DOHH2 (cell line): ENCODE measurements around the gene CDH12.

ENCODE experiments used
- H3F3A ChIP-seq: fragments of 200-600 bp; sonication (generic), shearing (Covaris generic); 2 replicates; pipeline ENCODE4 v1.6.0; 2016; ENCODE audit warnings: antibody characterized with exemption, mild to moderate bottlenecking; ENCODE audit not compliant: control insufficient read depth, insufficient read depth
- H3K27ac ChIP-seq: fragments of 200-600 bp; sonication (generic); 2 replicates; pipeline ENCODE4 v1.5.1; 2014; ENCODE audit warnings: low read depth, mild to moderate bottlenecking, low read length, moderate library complexity
- H3K27me3 ChIP-seq: fragments of 200-600 bp; sonication (generic); 2 replicates; pipeline ENCODE4 v1.6.1; 2014; ENCODE audit warnings: mild to moderate bottlenecking, low read length, mixed read lengths; ENCODE audit not compliant: control insufficient read depth
- H3K36me3 ChIP-seq: fragments of 200-600 bp; sonication (generic); 2 replicates; pipeline ENCODE4 v1.6.1; 2014; ENCODE audit warnings: mild to moderate bottlenecking, low read length, moderate library complexity, mixed read lengths; ENCODE audit not compliant: control insufficient read depth
- H3K4me1 ChIP-seq: fragments of 200-600 bp; sonication (generic); 2 replicates; pipeline ENCODE4 v1.6.1; 2014; ENCODE audit warnings: mild to moderate bottlenecking, low read length, mixed read lengths; ENCODE audit not compliant: control insufficient read depth
- H3K4me2 ChIP-seq: fragments of 200-600 bp; sonication (generic); 2 replicates; pipeline ENCODE4 v1.6.0; 2014; ENCODE audit warnings: mild to moderate bottlenecking, low read length, moderate library complexity
- H3K4me3 ChIP-seq: fragments of 200-600 bp; sonication (generic); 2 replicates; pipeline ENCODE4 v1.5.1; 2014; ENCODE audit warnings: mild to moderate bottlenecking, low read length, mixed read lengths
- H3K79me2 ChIP-seq: fragments of 200-600 bp; sonication (generic); 2 replicates; pipeline ENCODE4 v1.6.1; 2014; ENCODE audit warnings: mild to moderate bottlenecking, low read length, mixed read lengths; ENCODE audit not compliant: control insufficient read depth
- H3K9me2 ChIP-seq: fragments of 200-600 bp; sonication (generic); replicated peaks from 2 replicates; pipeline ENCODE4 v1.6.1; 2014; ENCODE audit warnings: mild to moderate bottlenecking, low read length, mixed read lengths; ENCODE audit not compliant: control insufficient read depth
- H3K9me3 ChIP-seq: fragments of 200-600 bp; sonication (generic); 2 replicates; pipeline ENCODE4 v1.6.1; 2014; ENCODE audit warnings: antibody characterized with exemption, low read length, mixed read lengths; ENCODE audit not compliant: control insufficient read depth, insufficient read depth
- H4K20me1 ChIP-seq: fragments of 200-600 bp; sonication (generic); 2 replicates; pipeline ENCODE4 v1.6.0; 2014; ENCODE audit warnings: low read depth, mild to moderate bottlenecking, antibody characterized with exemption, low read length, moderate library complexity; ENCODE audit not compliant: control insufficient read depth, insufficient read depth
- CTCF ChIP-seq: fragments of 200-600 bp; sonication (generic); IDR thresholded peaks from one replicate; pipeline ENCODE4 v1.5.1; 2014; ENCODE audit warnings: antibody characterized with exemption, mild to moderate bottlenecking, low read depth, low read length; ENCODE audit not compliant: poor library complexity, severe bottlenecking
- EZH2phosphoT487 ChIP-seq: fragments of 200-600 bp; sonication (generic); IDR thresholded peaks from 2 replicates; pipeline ENCODE4 v1.6.1; 2017; ENCODE audit warnings: borderline replicate concordance, mild to moderate bottlenecking, antibody characterized with exemption, low read length, moderate library complexity, mixed read lengths

The CDH12 gene

DNA sequence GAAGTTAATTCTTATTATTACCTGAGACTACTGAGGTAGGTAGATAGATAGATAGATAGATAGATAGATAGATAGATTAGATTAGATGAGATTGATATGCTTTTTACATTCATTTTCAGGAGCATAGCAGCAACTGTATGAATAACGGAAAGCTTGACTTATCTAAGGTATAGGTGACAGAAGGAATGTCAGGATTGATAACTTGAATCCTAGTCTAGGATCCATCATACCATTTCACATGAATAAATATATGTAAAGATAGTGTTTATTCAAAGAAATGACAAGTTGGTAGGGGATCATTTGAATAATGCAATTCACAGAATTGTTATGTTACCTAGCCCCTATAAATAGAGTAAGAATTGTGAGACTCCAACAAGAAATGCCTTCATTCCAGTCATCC is 1008.2 kb downstream of the CDH12 start:
- TF ChIP-seq EZH2phosphoT487: no peak
- TF ChIP-seq CTCF: no peak
- Histone ChIP-seq H3K27me3 (no peaks in the 10 kb centered on the region), H3F3A (no peaks in the 10 kb centered on the region), H3K4me1 (no peaks in the 10 kb centered on the region), H4K20me1 (no peaks in the 10 kb centered on the region), H3K4me3 (no peak overlapping the region), H3K79me2 (no peaks in the 10 kb centered on the region), H3K9me2 (no peaks in the 10 kb centered on the region), H3K27ac (no peak overlapping the region), H3K36me3 (no peaks in the 10 kb centered on the region), H3K9me3 (no peaks in the 10 kb centered on the region), H3K4me2 (no peak overlapping the region)

DNA sequence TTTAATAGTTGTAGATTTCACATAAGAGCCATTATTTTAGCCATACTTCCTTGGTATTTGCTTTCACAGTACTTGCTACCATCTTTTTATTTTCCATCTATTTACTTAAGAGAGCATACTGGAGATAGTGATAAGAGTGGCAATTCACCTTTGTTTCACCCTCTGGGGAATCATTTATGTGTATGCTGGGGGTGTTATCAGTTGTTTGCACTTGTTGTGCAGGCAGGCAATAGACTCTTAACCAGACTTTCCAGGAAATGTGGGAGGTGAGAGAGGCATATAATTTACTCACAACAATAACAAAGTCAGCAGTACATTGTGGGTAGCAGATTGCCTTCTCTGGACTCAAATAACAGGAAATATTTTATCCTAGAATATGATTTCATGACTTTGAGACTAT is 1018.3 kb downstream of the CDH12 start:
- Histone ChIP-seq H4K20me1 (no peaks in the 10 kb centered on the region), H3K79me2 (no peaks in the 10 kb centered on the region), H3K27ac (no peak overlapping the region), H3K4me1 (no peaks in the 10 kb centered on the region; the same call in 1 of the 2 replicates), H3K36me3 (no peaks in the 10 kb centered on the region), H3F3A (no peaks in the 10 kb centered on the region), H3K4me2 (no peak overlapping the region), H3K9me2 (no peaks in the 10 kb centered on the region), H3K4me3 (no peak overlapping the region), H3K27me3 (no peaks in the 10 kb centered on the region), H3K9me3 (no peaks in the 10 kb centered on the region)
- TF ChIP-seq CTCF (no peak), EZH2phosphoT487 (no peak)

- no peak overlapping the region for H3K4me3 ChIP-seq
- H3K4me2 ChIP-seq: 0 out of 2 replicates have a peak overlapping the region, but pooled peaks have one; percentile 4
- no peaks in the 10 kb centered on the region for H3K9me2 ChIP-seq
- H4K20me1 ChIP-seq: no peaks in the 10 kb centered on the region
- no peaks in the 10 kb centered on the region for H3K36me3 ChIP-seq
- no peaks in the 10 kb centered on the region for H3F3A ChIP-seq
- H3K79me2 ChIP-seq: no peaks in the 10 kb centered on the region
- TF ChIP-seq EZH2phosphoT487 (no peak), CTCF (no peak)
- no peaks in the 10 kb centered on the region for H3K27me3 ChIP-seq
- no peaks in the 10 kb centered on the region; the same call in 1 of the 2 replicates for H3K4me1 ChIP-seq
- no peak overlapping the region for H3K27ac ChIP-seq
- H3K9me3 ChIP-seq: no peaks in the 10 kb centered on the region
These were observed 1021.9 kb downstream of the CDH12 start for GRCh38 chr5:21831145-21831787.
